Naive thymus-derived CD8-positive, alpha-beta T cell (primary cell): Measurements from ENCODE around the gene FAM107A. TPM values are rescaled to one million over a fixed set of nuclear protein-coding genes. Genes with fewer than 3 reads are reported as not detected.

ENCODE experiments used
- polyA plus RNA-seq, 3 donors: library from polyadenylated mRNA; unstranded; fragments of 300-500 nt; fragmentation: Illumina TruSeq; gene quantifications; one replicate each; pipeline ENCODE4 v1.2.3, GENCODE V29; 2021
- total RNA-seq, 8 experiments: library from RNA in 2 of 8; stranded (reverse) in 2 of 8; gene quantifications; one replicate each; pipeline ENCODE4 v1.2.3 and lab custom pipeline; 2021 to 2026

Gene FAM107A
- total and polyA plus RNA-seq, 5 experiments from 2014 or later = not detected

Other genes with a start within 250 kb of the FAM107A start
- gene PXK, start 244.5 kb downstream of the FAM107A start, total RNA-seq = 10 to 100 TPM; 24.1 to 26.6 TPM
- gene PXK, start 244.5 kb downstream of the FAM107A start, polyA plus RNA-seq = 10 to 100 TPM; 16.3 to 21.9 (median 21.0) TPM
- 10 to 100 TPM; 60.2 to 66.4 TPM for gene PDHB, start 143.6 kb downstream of the FAM107A start, total RNA-seq
- gene PDHB, start 143.6 kb downstream of the FAM107A start, polyA plus RNA-seq = 100 to 1,000 TPM in 1 of 3 donors, 10 to 100 TPM in 2; 92.2 to 120 (median 95.3) TPM
- gene KCTD6, start 85.3 kb downstream of the FAM107A start, total RNA-seq = 10 to 100 TPM in 1 of 2 experiments, 1 to 10 TPM in 1; 9.8 to 10.3 TPM
- 1 to 10 TPM; 5.5 to 8.8 (median 8.4) TPM for gene KCTD6, start 85.3 kb downstream of the FAM107A start, polyA plus RNA-seq
- not detected for gene ACOX2, start 40.2 kb downstream of the FAM107A start, total RNA-seq
- gene ACOX2, start 40.2 kb downstream of the FAM107A start, polyA plus RNA-seq = not detected
- gene FAM3D, start 89.4 kb upstream of the FAM107A start, total RNA-seq = not detected
- gene FAM3D, start 89.4 kb upstream of the FAM107A start, polyA plus RNA-seq = not detected